AML-193 (cell line): ENCODE measurements around the gene SNED1.
A peak's percentile ranks its signal among the peaks of the same experiment; 100 is the strongest.
"Not testable (repeated sequence)": the region's sequence is repeated elsewhere in the genome, so short reads cannot be mapped to it uniquely, and the experiment has no call there.

Source experiments
- DNase-seq, 2 experiments: peaks; one replicate each; lab custom pipeline; 2025; lab: John Stamatoyannopoulos, UW

SNED1 gene

DNA sequence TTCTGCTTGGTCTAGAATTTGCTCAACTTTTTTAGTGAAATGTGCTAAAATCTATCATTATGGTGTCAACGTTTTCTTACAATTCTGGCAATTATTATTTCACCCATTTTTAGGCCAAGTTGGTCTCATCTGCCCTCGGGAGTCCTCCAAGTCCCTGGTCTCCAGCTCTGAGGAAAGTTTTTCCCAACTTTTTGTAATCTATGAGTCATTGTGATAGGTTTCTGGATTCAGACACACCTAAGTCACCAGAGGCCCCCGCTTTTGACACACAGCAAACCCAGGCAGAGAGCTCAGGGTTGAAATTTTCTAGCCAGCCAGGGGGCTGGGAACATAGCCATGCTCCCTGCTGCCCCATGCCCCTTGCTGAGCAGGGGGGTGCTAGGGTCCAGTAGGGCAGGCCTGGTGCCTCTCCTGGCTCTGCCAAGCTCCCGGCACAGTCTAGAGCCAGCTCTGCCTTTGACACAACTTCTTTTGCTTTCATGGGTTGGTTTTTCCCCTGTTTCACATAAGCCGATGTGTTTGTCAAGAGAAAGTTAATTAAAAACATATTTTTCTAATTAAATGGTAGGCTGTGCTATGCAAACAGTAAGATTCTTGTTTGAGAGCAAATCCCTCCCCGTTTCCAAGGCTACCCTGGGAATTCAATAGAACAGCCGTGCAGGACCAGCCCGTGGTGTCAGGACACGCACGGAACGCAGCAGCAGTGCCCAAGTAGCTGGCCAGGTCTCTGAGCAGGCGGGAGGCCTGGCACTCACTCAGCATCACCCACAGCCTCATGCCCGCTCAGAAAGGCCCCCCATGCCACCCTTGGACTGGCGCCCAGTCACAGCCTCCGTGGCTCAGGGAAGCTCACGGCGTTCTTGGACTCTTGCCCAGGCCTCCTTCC lies 25.5 kb upstream of the SNED1 start:
- no peak for DNase-seq

DNA sequence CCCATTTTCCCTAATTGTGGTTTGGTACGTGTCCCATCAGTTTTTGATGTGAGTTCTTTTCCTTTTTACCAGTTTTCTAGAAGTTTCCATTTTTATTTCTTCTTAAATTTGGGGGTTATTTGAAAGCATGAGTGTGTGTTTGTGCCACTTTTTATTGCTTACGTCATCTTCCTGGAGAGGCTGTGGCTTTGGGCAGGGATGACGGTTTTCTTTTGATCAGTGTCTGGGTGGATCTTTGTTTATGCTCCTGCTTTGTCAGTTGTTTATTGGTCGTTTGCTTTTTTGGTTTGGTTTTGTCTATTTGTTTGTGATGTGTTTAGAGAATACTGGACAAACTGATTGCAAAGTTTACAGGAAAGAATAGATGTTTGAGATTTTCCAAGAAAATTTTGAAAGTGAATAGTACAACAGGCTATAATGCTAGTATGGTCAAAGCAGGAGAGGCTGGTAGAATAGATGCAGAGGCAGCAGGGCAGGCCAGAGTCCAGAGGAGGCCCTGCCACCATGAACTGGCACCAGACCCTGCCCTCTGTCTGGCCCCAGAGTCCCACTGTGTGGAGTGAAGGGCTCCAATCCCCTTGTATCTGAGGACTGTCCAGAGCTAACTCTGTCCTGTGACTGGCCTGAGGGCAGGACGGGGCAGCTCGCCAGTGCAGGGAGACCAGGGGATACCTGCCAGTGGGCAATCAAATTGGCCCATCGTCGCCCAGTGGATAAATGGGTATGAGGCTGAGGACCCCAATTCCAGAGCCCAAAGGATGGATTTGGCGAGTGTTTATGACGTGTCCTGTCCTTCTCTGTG lies 23.4 kb upstream of the SNED1 start:
- no peak for DNase-seq

DNA sequence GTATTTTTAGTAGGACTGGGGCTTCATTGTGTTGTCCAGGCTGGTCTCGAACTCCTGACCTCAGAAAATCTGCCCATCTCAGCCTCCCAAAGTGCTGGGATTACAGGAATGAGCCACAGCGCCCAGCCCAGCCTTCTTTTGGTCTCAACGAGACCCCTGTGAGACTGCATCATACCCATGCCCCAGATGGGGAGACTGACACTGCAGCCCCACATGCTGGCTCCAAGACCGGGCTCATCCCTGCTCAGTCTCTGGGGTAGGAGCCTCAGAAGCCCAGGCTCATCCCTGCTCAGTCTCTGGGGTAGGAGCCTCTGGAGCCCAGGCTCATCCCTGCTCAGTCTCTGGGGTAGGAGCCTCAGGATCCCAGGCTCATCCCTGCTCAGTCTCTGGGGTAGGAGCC lies 22.5 kb upstream of the SNED1 start:
- DNase-seq: not testable (repeated sequence)

DNA sequence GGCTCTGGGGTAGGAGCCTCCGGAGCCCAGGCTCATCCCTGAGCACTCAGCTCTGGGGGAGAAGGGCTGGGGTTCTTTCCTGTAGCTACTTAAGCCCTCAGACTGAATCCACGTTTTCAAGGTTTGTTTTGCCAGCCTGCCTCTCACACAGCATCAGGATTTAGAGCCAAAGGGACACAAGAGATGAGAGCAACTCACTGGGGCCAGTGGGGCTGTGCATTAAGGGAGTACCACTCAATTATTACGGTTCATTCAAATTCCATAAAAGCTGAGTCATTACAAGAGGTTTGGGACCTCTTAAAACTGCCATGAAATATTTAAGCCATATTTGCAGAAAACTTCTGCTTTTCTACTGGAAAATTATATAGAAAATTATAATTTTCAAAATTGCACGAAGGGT lies 17.1 kb upstream of the SNED1 start:
- DNase-seq: no peak

DNA sequence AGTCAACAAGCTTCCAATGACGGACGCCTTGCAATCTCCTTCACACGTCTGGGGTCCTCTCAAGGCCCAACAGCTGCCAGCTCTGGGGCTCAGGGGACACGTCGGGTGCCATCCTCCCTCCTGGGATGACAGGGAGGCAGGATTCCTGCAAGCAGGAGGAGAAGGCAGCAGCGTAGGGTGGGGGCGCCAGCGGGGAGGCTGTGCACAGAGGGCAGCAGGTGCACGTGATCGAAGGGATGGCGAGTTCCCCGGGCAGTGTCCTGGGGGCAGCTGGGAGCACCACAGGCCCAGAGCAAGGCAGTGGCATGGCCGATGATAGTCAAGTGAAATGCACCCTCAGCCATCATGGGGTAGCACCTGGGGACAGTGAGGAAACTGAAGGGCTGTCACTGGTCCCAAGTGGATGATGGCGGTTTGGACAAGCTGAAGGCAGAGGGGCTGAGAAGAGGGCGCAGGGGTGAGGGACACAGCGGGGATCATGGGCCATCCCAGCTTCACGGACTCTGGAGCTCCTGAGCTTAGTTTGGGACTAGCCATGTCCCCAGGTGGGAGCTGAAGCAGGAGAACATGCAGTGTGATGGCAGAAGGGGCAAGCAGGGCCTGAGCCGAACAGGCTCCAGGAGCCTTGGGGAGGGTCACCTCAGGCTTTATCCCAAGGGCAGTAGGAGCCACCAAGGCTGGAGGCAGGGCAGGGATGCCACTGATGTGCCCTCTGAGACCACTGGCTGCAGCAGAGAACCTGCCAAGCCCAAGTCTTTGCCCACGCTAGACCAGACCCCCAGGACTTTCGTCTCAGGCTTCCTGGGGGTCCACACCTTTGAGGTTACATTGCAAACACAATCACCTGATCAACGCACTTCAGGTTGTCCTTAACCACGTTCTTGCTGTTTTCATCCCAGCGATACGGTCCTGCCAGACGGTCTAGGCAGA lies 16.3 kb upstream of the SNED1 start:
- no peak for DNase-seq

DNA sequence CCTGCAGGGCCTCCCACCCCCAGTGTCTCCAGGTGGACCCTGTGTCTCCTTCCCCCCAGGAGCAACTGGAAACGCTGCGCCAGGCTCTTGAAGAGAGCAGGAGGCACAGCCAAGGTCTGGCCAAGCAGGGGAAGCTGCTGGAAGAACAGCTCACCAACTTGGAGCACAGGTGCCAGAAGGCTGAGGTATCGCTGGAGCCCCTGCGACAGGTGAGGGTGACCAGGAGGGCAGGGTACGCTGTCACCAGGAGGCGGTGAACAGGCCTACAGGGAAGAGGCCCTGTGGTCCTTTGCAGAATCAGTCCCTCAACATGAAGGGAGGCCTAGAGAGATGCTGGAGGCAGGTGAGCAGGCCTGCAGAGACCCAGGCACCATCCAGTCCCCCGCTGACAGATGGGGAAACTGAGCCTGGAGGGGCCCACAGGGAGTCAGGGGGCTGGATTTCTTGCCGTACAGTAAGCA lies 15.6 kb upstream of the SNED1 start:
- DNase-seq: no peak

DNA sequence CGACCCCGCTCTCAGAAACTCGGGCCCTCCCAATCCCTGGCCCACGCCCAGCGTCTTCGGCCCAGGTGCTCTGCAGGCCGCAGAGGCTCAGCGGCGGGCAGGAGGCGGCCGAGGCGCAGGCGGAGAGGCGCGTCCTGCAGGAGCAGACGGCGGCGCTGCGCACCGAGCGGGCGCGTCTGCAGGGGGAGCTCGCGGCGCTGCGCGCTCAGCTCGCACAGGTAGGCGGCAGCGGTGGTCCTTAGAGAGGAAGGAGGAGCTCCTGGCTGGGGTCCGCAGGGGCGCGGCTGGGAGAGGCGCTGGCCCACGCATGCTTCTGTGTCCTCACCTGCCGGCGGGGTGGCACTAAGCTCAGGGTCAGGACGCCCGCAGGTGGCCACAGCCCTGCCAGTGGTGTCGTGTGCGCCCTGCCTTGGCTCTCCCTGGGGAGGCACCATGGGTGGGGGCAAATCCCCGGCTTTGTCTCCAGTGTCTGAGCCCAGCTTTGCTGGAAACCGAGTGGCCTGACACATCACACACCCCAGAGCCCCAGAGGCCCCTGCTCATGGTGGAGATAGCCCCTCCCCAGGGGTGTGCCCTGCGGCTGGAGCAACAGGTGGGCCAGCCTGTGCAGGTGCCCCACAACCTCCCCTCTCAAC lies 14.9 kb upstream of the SNED1 start:
- DNase-seq: no peak

DNA sequence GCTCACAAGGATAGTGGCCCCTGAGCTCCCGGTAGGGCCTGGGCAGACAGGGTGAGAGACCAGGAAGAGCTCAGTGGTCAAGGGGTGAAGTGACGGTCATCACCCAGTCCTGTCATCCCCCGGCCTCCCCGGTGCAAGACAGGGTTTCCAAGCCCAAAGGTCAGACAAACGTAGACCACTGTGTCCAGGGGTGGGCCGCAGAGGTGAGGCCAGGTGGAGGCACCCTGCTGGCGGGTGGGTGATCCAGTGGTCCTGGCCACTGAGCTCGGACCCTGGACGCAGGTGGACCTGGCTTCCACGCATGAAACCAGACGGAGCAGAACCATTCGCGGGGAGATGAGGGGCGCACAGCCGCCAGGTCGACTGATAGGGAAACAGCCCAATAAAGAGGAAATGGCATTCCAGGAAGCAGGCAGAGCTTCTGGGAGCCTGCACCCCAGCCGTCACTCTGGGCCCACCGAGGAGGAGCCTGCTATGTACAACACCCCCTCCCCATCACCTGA lies 14.4 kb upstream of the SNED1 start:
- DNase-seq: no peak

DNA sequence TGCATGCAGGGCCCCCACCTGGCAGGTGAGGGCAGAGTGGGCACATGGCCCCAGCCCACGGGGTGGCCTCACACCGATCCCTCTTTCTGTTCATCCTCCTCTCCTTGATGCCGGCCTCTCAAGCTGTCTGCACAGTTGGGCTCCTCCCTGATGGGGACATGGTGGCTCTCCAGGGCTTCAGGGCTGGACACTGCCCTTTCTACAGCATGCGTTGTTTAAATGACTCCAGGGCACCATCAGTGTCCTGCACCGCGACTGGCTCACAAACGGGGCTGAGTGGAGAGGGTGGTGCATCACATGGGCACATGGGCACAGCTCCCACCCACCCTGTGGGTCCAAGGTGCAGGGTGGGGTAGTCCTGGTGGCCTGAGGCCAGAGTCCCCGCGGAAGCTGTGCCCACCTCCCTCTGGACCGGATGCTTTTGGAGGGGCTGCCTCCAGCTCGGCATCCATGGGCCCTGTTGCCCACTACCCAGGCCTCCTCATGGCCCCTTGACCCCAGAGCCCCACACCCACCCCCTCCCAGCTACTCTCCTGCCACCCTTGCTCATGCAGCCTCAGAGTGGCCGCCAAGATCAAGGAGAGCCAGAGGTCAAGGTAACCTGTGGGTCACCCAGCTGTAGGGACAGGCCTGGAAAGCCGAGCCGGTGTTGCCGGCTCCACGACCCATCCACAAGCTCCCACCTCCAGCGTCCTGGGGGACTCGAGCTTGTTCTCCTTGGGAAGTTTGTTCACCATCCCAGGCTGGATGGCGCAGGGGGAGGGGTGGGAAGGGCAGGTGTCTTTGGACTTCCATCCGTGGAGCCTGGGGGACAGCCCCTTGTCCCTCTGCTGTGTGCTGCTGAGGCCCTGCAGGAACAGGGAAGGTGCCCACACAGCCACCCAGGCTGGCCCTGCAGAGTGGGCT lies 12.3 kb upstream of the SNED1 start:
- DNase-seq: no peak

DNA sequence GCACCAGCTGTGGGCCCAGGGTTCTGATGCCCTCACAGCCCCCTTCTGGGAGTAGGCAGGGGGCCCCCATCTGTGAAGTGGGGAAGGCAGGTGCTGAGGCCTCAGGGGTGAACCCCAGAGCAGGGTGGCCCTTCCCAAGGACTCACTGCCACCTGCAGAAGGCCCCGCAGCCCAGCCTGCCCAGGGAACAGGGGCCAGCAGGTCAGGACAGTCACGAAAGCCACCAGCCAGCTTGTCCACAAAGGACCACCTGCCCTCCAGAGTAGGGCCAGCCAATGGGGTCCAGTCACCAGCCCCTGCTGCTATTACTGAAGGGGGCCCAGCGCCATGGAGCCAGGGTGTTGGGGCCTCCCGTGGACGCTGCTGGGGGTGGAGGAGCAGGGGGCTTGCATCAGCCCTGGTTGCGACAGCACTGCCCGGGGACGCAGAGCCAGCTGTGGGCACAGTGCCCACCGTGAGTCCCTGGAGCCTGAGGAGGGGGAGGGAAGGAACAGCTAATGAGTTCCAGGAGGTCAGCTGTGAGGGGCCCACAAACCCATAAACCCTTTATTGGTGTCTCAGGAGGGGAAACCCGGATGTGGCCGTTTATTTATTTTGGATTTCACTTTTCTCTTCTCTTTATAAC lies 11.5 kb upstream of the SNED1 start:
- DNase-seq: no peak

DNA sequence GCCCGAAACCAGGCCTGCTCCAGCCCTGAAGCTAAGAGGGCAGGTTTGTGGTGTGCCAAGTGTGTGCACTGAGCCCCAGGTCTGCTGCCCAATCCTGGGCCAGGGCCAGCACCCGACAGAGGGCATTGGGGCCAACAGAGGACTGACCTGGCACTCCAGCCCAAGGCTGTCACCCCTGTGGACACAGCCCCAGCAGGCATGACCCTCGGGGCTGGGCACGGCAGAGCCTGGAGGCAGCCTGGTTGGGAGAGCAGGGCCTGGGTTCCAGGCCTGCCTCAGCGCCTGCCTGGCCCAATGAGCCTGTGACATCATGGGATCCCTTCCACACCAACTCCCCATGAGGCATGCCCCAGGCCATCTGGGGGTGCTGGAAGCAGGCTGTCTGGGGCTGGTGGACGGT lies 10.8 kb upstream of the SNED1 start:
- DNase-seq: no peak

DNA sequence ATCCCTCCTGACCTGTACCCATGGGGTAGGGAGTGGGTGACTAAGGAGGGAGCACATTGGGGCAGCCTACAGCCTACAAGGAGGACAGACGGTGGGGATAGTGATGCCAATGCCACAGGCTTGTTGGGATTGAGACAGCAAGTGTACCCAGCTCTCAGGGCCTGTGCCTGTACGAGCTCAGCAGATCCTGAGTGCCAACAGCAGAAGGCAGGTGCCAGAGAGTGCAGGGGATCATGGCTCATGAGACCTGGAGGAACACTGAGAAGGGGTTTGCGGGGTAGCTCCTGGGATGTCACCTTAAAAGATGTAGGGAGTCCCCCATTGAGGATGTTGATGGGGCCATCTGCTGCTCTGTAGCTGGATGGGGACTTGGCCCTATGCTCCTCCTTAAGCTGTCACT lies 10.3 kb upstream of the SNED1 start:
- no peak for DNase-seq

DNA sequence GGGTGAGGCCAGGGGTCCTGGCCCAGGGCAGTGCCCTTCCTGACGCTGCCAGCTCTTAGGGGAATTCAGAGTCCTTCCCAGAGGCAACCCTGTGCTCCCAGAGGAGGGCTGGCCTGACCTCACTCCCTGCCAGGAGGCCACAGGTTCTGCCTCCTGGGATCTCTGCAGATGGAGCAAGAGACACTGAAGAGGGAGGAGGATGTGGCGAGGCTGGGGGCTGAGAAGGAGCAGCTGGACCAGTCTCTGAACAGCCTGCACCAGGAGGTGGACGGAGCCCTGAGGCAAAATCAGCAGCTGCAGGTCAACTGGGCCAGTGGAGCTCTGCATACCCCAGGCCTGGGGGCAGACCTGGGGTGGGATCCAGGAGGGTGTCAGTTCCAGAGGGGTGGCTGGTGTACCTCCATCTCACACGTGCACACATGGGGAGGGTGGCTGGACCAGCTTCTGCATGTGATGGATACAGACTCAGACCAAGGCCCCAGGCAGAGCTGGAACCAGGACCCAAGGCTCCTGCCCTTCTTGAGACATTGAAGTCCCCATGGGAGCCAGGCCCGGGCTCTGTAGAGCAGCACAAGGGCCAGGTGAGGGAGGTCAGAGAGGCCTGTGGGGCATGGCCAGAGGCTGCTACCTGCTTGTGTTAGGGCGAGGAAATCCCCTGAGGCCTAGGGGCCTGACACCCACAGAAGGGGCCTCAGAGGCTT lies 9.7 kb upstream of the SNED1 start:
- DNase-seq: no peak

DNA sequence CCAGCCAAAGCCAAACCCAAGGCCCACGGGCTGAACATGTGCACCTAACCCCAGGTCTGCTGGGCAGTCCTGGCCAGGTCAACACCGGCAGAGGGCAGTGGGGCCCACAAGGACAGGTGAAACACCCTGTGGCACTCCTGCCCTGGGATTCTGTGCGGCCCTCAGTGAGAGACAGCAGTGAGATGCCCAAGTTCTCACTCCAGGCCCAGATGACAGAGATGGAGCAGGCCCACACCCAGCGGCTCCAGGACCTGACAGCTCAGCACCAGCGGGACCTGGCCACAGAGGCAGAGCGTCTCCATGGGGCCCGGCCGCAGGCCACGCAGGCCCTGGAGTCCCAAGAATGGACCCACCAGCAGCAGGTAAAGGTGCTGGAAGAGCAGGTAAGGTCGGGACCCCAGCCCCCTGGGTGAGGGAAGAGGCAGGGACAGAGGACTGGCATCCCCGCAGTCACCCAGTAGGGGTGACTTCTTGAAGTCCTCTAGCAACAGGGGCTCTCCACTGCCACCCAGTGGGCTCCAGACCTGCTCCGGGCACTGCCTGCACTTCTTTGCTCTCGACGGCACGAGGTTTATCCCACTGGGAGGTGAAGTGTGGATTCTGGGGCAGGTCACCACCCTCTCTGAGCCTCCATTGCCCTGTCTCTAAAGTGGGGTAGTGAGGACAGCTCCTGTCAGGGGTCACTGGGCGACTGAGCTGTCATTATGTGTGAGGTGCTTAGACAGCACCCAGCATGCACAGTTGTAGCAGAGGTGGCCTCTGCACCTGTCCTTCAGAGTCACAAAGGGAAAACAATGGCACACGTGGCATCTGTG lies 8.8 kb upstream of the SNED1 start:
- DNase-seq: peak; percentile 21 to 23

DNA sequence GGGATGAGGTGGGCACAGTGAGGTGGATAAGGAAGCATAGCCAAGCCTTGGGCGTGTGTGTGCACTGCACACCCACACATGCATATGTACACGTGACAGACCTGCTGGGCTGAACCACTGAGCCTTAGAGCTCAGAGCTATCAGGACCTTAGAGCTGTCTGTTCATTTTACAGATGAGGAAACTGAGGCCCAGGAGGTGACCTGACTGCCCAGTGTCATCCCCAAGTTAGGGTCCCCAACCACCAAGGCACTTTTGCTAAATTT lies 8.2 kb upstream of the SNED1 start:
- DNase-seq: no peak

DNA sequence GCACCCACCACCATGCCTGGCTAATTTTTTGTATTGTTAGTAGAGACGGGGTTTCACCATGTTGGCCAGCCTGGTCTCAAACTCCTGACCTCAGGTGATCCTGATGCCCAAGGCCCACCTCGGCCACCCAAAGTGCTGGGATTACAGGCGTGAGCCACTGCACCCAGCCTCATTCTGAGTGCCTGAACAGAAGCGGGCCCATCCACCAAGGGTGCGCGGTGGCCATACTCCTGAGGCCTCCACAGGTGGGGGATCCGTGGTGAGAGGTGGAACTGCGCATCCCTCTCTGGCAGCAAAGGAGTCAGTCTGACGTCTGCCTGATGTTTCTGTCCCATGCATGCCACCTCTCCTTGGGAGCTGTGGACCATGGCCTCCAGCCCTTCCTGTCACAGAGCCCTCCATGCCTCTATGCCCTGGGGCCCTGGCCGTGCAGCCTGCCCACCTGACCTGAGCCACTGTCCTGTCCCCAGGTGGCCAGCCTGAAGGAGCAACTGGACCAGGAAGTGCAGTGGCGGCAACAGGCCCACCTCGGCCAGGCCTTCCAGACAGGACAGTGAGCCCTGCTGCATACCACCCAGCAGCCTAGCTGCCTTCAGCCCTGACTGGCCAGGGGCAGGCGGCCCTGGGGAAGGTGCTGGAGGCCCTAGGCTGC lies 7.6 kb upstream of the SNED1 start:
- DNase-seq: no peak

DNA sequence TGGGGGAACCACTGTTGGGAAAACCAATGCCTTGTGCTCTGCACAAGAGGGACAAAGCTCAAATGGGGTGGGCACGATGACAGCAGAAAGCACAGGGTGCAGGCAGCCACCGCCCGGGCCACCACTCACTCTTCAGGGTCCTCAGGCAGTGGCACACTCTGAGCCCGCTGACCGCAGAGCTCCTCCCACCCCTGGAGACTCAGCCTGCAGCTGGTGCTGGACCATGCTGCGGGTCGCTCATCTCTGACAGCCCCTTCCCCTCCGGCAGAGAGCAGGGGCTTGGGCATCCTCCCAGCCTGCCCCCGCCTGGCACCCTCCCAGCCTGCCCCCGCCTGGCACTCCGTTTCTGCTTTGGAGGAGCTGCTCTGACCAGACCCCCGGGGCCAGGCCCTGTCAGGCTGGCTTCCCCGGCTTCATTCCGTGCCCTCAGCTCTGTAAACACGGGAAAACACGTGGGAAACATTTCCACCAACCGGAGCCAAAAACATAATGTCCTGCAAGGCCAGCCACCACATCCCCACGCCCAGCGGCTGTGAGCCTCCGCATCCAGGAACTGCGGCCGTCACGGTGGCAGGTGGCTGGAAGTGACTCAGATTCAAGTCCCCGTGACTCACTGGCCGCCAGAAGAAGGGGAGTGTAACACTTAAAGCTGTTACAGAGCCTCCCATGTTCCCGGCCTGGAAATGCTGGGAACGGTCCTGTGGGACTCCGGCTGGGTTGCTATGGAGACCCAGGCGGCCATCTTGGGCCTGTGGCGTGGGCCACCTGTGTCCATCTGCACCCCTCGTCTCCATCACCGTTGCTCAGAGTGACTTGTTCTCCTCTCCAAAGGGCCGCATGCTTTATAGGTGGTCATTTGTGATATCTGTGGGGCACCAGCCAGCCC lies 6.8 kb upstream of the SNED1 start:
- DNase-seq: no peak
